CD14-positive monocyte (primary cell): Measurements from ENCODE around the gene WIPI1. TPM values are rescaled to one million over a fixed set of nuclear protein-coding genes. Genes with fewer than 3 reads are reported as not detected.

ENCODE experiments used
- DNase-seq, 3 donors: peaks; one replicate each; pipeline ENCODE4 v3.0.0-alpha.2; 2011 to 2022
- H2AFZ ChIP-seq: 2 replicates; pipeline ENCODE4 v1.6.0; 2012; ENCODE audit warnings: mild to moderate bottlenecking, low read depth, low read length, inconsistent platforms; ENCODE audit not compliant: insufficient read depth, poor library complexity, severe bottlenecking
- H3K27ac ChIP-seq, 2 donors: 1 replicate in 1 of 2; 2 replicates in 1 of 2; pipeline ENCODE4 v1.5.1; 2012 to 2013; ENCODE audit warnings: low read length in 2 of 2, control low read depth in 1 of 2, inconsistent platforms in 1 of 2, low read depth in 1 of 2, mild to moderate bottlenecking in 1 of 2
- H3K27me3 ChIP-seq, 2 donors: one replicate each; pipeline versions ENCODE4 v1.6.0 to v1.6.1; 2011 to 2013; ENCODE audit warnings: low read length in 2 of 2; ENCODE audit not compliant: control insufficient read depth in 2 of 2, insufficient read depth in 2 of 2
- H3K36me3 ChIP-seq, 2 donors: replicated peaks in 1 of 2; 1 replicate in 1 of 2; 2 replicates in 1 of 2; pipeline versions ENCODE4 v1.5.1 to v1.6.1; 2012 to 2013; ENCODE audit warnings: low read length in 2 of 2, control low read depth in 1 of 2, inconsistent platforms in 1 of 2, mild to moderate bottlenecking in 1 of 2; ENCODE audit not compliant: insufficient read depth in 2 of 2, control insufficient read depth in 1 of 2
- H3K4me1 ChIP-seq, 2 donors: 1 replicate in 1 of 2; 2 replicates in 1 of 2; pipeline versions ENCODE4 v1.5.1 to v1.6.1; 2012 to 2013; ENCODE audit warnings: low read length in 2 of 2, control low read depth in 1 of 2, inconsistent platforms in 1 of 2, mild to moderate bottlenecking in 1 of 2, moderate library complexity in 1 of 2; ENCODE audit not compliant: insufficient read depth in 2 of 2, control insufficient read depth in 1 of 2
- H3K4me2 ChIP-seq: replicated peaks from 2 replicates; pipeline ENCODE3; 2012; ENCODE audit warnings: low read length, moderate library complexity, mild to moderate bottlenecking; ENCODE audit not compliant: poor library complexity, severe bottlenecking; ENCODE audit errors: extremely low read depth
- H3K4me3 ChIP-seq, 3 experiments: fragments of 200-600 bp in 1 of 3; sonication (generic) in 1 of 3; replicated peaks in 1 of 3; 1 replicate in 2 of 3; 2 replicates in 1 of 3; pipeline ENCODE4 v1.5.1; 2011 to 2013; ENCODE audit warnings: low read length in 3 of 3, mild to moderate bottlenecking in 3 of 3, control low read depth in 2 of 3, low read depth in 2 of 3, inconsistent platforms in 1 of 3, moderate library complexity in 1 of 3
- H3K79me2 ChIP-seq: 2 replicates; pipeline ENCODE4 v1.6.0; 2012; ENCODE audit warnings: mild to moderate bottlenecking, control low read depth, inconsistent platforms, low read length, moderate library complexity; ENCODE audit not compliant: insufficient read depth
- H3K9ac ChIP-seq: 2 replicates; pipeline ENCODE4 v1.6.0; 2017; ENCODE audit warnings: low read length, mild to moderate bottlenecking; ENCODE audit not compliant: insufficient read depth, poor library complexity, severe bottlenecking
- H3K9me3 ChIP-seq, 2 donors: replicated peaks in 1 of 2; 1 replicate in 1 of 2; 2 replicates in 1 of 2; pipeline versions ENCODE4 v1.5.1 to v1.6.1; 2012 to 2013; ENCODE audit warnings: low read length in 2 of 2, control low read depth in 1 of 2; ENCODE audit not compliant: control insufficient read depth in 1 of 2, insufficient read depth in 1 of 2
- H4K20me1 ChIP-seq: 2 replicates; pipeline ENCODE4 v1.6.0; 2012; ENCODE audit warnings: mild to moderate bottlenecking, low read length, control low read depth, moderate library complexity; ENCODE audit not compliant: insufficient read depth
- H3K27ac Mint-ChIP-seq, 7 donors: one replicate each; pipeline ENCODE4 v1.8.0; 2020; ENCODE audit warnings: mild to moderate bottlenecking in 7 of 7, mixed read lengths in 7 of 7, moderate library complexity in 6 of 7, inconsistent platforms in 2 of 7
- H3K27me3 Mint-ChIP-seq, 3 donors: one replicate each; pipeline ENCODE4 v1.8.0; 2021 to 2022; ENCODE audit warnings: low read depth in 3 of 3, mild to moderate bottlenecking in 3 of 3, mixed read lengths in 3 of 3, moderate library complexity in 3 of 3, inconsistent platforms in 1 of 3
- H3K36me3 Mint-ChIP-seq, 2 donors: one replicate each; pipeline ENCODE4 v1.8.0; 2020; ENCODE audit warnings: mixed read lengths in 2 of 2, inconsistent platforms in 1 of 2, mild to moderate bottlenecking in 1 of 2
- H3K4me1 Mint-ChIP-seq: one replicate; pipeline ENCODE4 v1.8.0; 2020; ENCODE audit warnings: mild to moderate bottlenecking, mixed read lengths
- H3K4me3 Mint-ChIP-seq, 2 donors: one replicate each; pipeline ENCODE4 v1.8.0; 2020; ENCODE audit warnings: mild to moderate bottlenecking in 2 of 2, mixed read lengths in 2 of 2, moderate library complexity in 1 of 2
- H3K9me3 Mint-ChIP-seq, 7 donors: one replicate each; pipeline ENCODE4 v1.8.0; 2020 to 2022; ENCODE audit warnings: mixed read lengths in 7 of 7, mild to moderate bottlenecking in 6 of 7, moderate library complexity in 6 of 7, inconsistent platforms in 2 of 7
- WGBS: methylation state at CpG from one replicate; pipeline ENCODE4 v1.1.5; 2013; ENCODE audit warnings: missing lambda C conversion rate; ENCODE audit not compliant: insufficient coverage; 5-methylcytosine and 5-hydroxymethylcytosine counted together
- intact Hi-C, 2 donors: fragments of 100-400 bp; cut with micrococcal nuclease; formaldehyde crosslinking; loops; one replicate each; pipeline versions ENCODE4 v1.15.0 to v1.15.1; 2023
- polyA plus RNA-seq, 3 donors: library from polyadenylated mRNA; depleted of rRNA in 1 of 3; unstranded in 2 of 3; stranded (reverse) in 1 of 3; fragments of 300-500 nt in 2 of 3; fragments of >200 nt in 1 of 3; fragmentation: Illumina TruSeq in 2 of 3; gene quantifications; 1 replicate in 2 of 3; 2 replicates in 1 of 3; pipeline ENCODE4 v1.2.3, GENCODE V29; 2012 to 2021
- TF ChIP-seq, protein P1 (sequence below): fragments of 200-600 bp; IDR thresholded peaks from one replicate; pipeline ENCODE4 v1.8.0; 2022; ENCODE audit warnings: antibody characterized with exemption, mild to moderate bottlenecking

The WIPI1 gene
- polyA plus RNA-seq, 3 donors, result 19.9 to 31.9 (median 22.1) TPM

DNA sequence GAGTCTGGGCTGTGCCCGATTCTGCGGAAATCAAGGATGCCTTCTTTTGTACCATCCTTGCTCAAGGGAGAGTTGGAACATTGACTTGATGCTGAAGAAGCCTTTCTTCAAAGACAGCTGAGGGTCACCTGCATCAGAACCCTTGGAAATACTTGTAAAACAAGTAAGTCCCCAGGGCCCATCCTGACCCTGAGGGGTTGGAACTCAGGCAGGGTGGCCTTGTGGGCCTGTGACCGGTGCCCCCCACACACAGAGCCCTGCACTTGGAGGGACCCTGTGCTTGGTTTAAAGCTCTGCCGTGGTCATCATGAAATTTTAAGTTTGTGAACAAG lies 56.9 kb downstream of the WIPI1 start:
- Histone ChIP-seq H3K27ac (no peak overlapping the region), H3K9me3 (no peaks in the 10 kb centered on the region), H3K9ac (no peak overlapping the region), H3K27me3 (no peaks in the 10 kb centered on the region), H4K20me1 (no peaks in the 10 kb centered on the region), H3K4me1 (peaks cover 10 to 20% of the 10 kb centered on the region in 2 donors), H3K4me2 (no peak overlapping the region), H2AFZ (no peak overlapping the region), H3K79me2 (no peaks in the 10 kb centered on the region), H3K36me3 (peaks cover 11 to 20% of the 10 kb centered on the region in 2 donors), H3K4me3 (no peak overlapping the region)
- Mint-ChIP-seq H3K27ac (peak overlapping the region in 2 of 7 donors; percentile 16 to 26), H3K9me3 (peaks cover 0 to 11% (median 2%) of the 10 kb centered on the region in 7 donors), H3K27me3 (peaks cover 0 to 2% (median 0%) of the 10 kb centered on the region in 3 donors), H3K4me3 (no peak overlapping the region), H3K4me1 (peaks cover 25% of the 10 kb centered on the region), H3K36me3 (peaks cover 25 to 37% of the 10 kb centered on the region in 2 donors)
- no CpG with 5 or more reads among the region's 4 CpGs for WGBS
- no peak for DNase-seq
- TF ChIP-seq, protein P1, sequence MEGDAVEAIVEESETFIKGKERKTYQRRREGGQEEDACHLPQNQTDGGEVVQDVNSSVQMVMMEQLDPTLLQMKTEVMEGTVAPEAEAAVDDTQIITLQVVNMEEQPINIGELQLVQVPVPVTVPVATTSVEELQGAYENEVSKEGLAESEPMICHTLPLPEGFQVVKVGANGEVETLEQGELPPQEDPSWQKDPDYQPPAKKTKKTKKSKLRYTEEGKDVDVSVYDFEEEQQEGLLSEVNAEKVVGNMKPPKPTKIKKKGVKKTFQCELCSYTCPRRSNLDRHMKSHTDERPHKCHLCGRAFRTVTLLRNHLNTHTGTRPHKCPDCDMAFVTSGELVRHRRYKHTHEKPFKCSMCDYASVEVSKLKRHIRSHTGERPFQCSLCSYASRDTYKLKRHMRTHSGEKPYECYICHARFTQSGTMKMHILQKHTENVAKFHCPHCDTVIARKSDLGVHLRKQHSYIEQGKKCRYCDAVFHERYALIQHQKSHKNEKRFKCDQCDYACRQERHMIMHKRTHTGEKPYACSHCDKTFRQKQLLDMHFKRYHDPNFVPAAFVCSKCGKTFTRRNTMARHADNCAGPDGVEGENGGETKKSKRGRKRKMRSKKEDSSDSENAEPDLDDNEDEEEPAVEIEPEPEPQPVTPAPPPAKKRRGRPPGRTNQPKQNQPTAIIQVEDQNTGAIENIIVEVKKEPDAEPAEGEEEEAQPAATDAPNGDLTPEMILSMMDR, result no peak
- intact Hi-C loops, result no loop called here

DNA sequence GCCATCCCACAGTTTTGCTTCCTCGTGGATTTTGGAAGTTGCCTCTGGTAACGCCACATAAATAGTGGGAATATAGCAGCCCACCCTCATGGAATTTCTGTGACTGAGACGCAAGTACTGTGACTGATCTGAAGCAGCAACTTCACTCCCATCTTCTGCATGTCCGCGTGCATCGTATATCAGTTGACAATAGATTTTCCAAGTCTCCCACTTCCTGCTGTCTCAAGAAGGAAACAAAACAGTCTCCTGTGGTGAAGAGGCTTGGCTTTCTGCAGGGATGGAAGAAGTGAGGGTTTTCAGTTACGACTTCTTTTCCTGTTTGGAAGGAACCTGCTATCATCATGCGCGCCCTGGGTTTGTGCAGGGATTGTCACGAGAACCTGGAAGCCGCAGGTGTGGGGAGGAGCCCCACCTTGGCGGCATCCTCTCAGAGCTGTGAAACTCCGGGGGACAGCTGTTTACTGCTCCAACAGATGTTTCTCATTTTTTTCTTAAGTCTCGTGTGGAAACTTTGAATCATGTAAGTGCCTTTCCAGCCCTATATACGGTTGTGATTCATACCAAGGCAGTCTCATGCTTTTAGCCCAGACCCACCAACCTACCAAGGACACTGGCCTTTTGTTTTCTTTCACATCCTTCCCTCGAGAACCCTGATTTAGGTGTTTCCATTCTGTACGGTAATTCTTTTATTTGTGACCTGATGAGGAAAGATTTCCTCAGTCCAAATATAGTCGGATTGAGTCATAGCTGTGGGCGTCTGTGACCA lies 57.5 kb downstream of the WIPI1 start:
- H3K36me3 Mint-ChIP-seq, result peaks cover 28 to 40% of the 10 kb centered on the region in 2 donors
- intact Hi-C loops, result loop anchor here (5.0 to 10.0 kb wide), 3 partner anchors 32 to 138 kb away; no protein-coding TSS in a partner anchor
- 67% methylated on average over 13 of the region's 19 CpGs for WGBS

More for the DNA sequence above, 57.5 kb downstream of the WIPI1 start:
- Mint-ChIP-seq H3K9me3 (peaks cover 5 to 9% (median 5%) of the 10 kb centered on the region in 7 donors), H3K27me3 (peaks cover 0 to 2% (median 0%) of the 10 kb centered on the region in 3 donors), H3K4me1 (peaks cover 25% of the 10 kb centered on the region), H3K27ac (peak overlapping the region in 2 of 7 donors; percentile 16 to 26), H3K4me3 (no peak overlapping the region)
- Histone ChIP-seq H3K27ac (no peak overlapping the region), H3K4me1 (peaks cover 10 to 20% of the 10 kb centered on the region in 2 donors), H2AFZ (no peak overlapping the region), H3K9me3 (peaks cover 4 to 5% of the 10 kb centered on the region in 2 donors), H3K36me3 (peaks cover 11 to 25% of the 10 kb centered on the region in 2 donors), H4K20me1 (no peaks in the 10 kb centered on the region), H3K4me2 (no peak overlapping the region), H3K9ac (no peak overlapping the region), H3K4me3 (no peak overlapping the region), H3K79me2 (no peaks in the 10 kb centered on the region), H3K27me3 (no peaks in the 10 kb centered on the region)
- no peak for DNase-seq
- TF ChIP-seq, protein P1, result no peak
